Right forelimb (tissue), 1 donor: ENCODE data around the gene FMN1.
"Not testable (repeated sequence)": the region's sequence is repeated elsewhere in the genome, so short reads cannot be mapped to it uniquely, and the experiment has no call there.

ENCODE experiments used
- DNase-seq: peaks from one replicate; pipeline ENCODE4 v3.0.0-alpha.2; 2018

FMN1 gene

GRCh38 chr15:33089165-33089877 is 105.2 kb downstream of the FMN1 start:
- DNase-seq, result no peak

GRCh38 chr15:33086500-33087121 is 107.9 kb downstream of the FMN1 start:
- no peak for DNase-seq

GRCh38 chr15:33084661-33085060 is 109.9 kb downstream of the FMN1 start:
- no peak for DNase-seq

DNA sequence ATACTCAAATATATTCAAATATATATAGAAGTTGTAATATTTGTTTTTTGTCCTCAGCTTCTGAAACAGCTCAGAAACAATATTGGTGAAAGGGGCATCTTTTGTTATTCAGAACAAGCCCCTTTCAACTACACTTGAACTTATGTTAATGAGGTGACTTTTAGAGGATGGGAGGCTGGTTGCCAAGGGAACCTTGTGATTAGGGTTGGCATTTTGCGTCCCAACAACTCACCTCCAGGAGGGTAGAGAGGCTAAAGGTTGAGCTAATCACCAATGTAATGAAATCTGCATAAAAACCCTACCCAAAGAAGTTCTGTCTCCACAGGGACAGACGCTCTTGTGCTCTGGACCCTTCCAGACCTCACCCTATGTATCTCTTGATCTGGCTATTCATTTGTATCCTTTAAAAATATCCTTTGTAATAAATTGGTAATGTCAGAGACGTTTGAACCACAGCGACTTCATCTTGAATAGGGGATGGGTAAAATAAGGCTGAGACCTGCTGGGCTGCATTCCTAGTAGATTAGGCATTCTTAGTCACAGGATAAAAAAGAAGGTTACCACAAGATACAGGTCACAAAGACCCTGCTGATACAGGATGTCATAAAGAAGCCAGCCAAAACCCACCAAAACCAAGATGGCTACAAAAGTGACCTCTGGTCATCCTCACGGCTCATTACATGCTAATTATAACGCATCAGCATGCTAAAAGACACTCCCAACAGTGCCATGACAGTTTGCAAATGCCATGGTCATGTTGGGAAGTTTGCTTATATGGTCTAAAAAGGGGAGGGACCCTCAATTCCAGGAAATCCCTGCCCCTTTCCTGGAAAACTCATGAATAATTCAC is 111.1 kb downstream of the FMN1 start:
- DNase-seq, result no peak

DNA sequence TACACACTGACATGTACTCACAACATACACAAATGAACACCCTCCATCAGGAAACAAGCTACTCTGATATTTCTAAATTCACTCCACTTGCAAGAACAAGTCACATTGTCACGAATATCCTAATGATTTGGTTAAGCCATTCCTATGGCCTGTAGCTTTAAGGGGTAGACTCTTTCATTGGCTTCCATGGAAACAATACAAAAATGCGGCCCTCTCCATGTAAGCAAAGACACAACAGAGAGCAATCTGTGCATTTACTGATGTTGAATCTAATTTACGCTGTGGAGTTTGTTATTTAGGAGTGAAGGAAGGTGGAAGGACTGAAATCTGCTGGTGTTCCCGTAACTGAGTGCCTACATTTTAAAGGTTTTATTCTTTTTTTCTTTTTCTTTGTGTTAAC is 114.5 kb downstream of the FMN1 start:
- no peak for DNase-seq

DNA sequence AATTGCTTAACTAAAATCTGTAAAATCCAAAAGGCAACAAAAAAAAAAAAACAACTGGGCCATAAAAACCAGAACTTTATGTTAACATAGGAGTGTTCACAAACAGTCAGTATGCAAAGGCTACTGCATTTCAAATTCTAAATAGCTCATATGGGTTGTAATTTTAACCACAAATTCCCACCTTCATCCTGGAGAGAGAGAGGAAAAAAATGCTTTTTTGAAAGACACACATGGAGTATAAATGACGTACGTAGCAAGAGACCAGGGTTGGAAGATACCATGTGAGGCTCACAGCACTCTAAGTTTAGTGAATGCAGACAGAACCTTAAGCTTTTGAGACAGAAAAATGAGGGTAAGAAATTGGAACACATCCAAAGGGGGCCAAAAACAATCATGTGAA is 115.9 kb downstream of the FMN1 start:
- no peak for DNase-seq

DNA sequence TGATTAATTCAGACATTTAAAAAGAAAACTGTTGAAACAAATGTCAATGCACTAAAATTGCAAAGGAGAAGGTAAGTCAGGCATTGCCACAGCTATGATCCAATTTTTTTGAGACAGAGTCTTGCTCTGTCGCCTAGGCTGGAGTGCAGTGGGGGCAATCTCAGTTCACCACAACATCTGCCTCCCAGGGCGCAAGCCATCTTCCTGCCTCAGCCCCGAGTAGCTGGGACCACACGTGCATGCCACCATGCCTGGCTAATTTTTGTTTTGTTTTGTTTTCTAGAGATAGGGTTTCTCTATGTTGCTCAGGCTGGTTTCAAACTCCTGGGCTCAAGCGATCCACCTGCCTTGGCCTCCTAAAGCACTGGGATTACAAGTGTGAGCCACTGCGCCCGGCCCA is 117.6 kb downstream of the FMN1 start:
- no peak for DNase-seq

GRCh38 chr15:33074942-33075341 is 119.6 kb downstream of the FMN1 start:
- DNase-seq, result no peak

- DNase-seq, result no peak
Observed at GRCh38 chr15:33074212-33074611, 120.3 kb downstream of the FMN1 start.

GRCh38 chr15:33071451-33071850 is 123.1 kb downstream of the FMN1 start:
- DNase-seq, result no peak

DNA sequence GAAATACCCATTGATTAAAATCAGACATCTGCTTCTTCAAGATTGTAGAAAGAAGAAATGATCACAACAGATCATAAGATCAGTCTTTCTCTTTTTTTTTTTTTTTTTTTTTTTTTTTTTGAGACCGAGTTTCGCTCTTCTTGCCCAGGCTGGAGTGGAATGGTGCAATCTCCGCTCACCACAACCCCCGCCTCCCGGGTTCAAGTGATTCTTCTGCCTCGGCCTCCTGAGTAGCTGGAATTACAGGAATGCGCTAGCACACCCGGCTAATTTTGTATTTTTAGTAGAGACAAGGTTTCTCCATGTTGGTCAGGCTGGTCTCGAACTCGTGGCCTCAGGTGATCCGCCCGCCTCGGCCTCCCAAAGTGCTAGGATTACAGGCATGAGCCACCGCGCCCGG is 124.6 kb downstream of the FMN1 start:
- not testable (repeated sequence) for DNase-seq

DNA sequence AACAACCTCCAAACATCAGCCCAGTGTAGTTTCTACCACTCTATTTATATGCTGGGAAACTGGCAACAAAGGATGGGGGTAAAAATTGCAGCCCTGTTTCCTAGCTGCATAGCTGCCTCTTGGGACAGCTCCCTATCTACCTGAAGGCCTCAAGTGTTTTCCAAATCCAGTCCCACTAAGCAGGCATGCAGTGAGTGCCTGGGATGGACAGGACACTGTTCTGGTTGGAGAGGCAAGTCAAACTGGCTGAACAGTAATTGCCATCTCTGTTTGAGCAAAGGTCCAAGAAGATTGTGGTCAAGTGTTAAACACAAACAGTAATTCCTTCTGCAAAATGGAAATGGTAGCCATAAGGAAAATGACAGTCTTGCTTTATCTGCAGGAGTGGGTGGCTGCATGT is 125.4 kb downstream of the FMN1 start:
- DNase-seq, result no peak

GRCh38 chr15:33068511-33068990 is 126.0 kb downstream of the FMN1 start:
- peak; percentile 68 for DNase-seq

DNA sequence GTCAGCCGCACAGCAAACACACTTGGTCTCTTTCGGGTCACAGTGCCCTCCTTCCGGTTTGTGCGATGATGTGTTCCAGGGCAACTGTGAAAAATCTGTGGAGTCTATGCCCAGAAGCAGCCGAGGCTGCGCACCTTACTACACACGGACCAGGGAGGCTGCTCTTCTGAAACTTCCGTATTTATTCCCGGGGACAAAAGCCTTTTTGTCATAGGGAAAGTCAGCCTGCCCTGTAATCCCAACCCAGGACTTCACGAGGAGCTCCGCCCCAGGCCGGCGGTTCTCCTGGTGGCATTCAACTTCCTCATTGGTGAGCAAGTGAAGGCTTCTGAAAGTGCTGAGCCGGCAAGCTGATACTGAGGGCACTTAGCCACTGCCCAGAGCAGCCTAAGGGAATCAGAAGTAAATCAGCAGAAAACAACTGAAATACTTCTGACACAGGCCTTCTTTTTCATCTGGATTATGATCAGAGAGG is 126.5 kb downstream of the FMN1 start:
- peak; percentile 49 for DNase-seq

DNA sequence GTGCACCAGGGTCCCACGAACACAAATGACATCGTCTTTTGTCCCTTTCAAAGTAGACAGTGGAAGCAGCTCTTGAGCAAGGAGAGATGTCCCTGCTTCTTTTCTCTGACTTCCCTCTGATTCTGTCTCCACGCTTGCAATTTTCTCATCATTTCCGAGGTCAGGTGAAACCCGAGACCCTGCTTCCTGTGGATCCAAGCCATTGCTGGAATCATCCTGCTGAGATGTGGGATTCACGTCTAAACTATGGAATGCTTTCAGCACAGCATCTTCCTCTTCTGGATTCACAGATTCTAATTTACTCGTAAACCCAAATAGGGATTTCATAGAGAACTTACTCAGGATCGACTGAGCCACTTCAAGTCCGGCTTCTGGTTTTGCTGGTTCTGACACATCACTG is 127.1 kb downstream of the FMN1 start:
- no peak for DNase-seq

- DNase-seq, result no peak
Observed at GRCh38 chr15:33066584-33066983, 127.9 kb downstream of the FMN1 start.

- DNase-seq, result no peak
Observed at GRCh38 chr15:33064878-33065277, 129.6 kb downstream of the FMN1 start.

DNA sequence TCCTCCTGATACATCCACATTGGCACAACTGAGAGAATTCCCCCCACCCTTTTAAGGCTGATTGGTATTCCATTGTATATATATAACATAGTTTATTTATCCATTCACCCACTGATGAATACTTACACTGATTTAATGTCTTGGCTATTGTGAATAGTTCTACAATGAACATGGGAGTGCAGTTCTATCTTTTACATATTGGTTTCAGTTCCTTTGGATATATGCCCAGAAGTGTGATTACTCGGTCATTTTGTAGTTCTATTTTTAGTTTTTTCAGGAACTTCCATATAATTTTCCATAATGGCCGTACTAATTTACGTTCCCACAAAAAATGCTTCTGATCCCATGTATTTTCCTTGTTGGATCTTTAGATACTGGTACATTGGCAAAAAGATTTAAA is 135.3 kb downstream of the FMN1 start:
- DNase-seq, result no peak

DNA sequence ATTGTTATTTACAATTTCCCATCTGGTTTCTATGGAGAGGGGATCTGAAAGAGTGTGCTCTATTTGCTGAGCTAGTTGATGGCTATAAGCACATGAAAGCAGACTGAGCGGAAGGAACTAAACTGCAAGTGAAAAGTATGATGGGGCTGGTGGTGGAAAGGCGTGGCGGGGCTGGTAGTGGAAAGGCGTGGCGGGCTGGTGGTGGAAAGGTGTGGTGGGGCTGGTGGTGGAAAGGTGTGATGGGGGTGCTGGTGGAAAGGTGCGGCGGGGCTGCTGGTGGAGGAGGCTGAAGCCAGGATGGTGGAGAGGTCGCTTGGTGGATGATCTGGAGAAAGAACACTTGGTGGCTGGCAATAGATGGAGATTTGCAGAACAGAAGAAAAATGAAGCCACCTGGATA is 136.7 kb downstream of the FMN1 start:
- DNase-seq, result no peak

- no peak for DNase-seq
Observed at GRCh38 chr15:33055962-33056361, 138.6 kb downstream of the FMN1 start.

- DNase-seq, result no peak
Observed at GRCh38 chr15:33051528-33051927, 143.0 kb downstream of the FMN1 start.

DNA sequence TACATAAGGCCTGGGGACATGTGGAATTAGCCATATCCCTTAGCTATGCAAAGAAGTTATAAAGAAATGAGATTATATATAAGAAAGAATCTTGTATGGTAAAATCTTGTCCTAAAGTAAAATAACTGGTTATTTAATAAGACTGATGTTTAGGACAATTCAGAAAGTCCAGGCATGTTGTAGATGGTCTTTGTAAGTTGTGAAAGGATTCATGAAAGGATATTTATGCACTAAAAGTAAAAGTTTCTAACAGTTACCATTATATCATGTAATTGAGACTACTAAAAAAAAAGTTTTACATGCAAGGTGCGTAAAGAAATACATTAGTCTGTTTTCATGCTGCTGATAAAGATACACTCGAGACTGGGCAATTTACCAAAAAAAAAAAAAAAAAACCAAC is 146.3 kb downstream of the FMN1 start:
- DNase-seq, result no peak

- no peak for DNase-seq
Observed at GRCh38 chr15:33047077-33047476, 147.4 kb downstream of the FMN1 start.

DNA sequence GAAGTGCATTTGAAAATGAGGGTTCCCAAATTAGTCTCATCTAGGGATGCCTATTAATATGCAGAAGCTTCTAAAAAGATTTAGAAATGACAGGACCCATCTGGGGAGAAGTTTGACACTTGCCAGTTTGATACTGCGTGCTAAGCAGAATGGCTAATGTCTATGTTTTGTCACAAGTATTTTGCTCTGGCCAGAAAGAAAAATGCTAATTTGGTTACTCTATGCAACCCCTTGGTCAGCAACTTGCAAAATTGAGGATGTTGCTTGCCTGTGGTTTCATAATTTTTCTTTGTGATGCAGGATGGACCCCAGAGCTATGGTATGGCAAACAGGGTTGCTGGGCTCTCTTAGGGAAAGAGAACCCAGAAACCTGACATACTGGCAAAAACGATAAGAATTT is 148.2 kb downstream of the FMN1 start:
- no peak for DNase-seq
